ENCODE data around the gene ZNF652.
"Not testable (repeated sequence)": the region's sequence is repeated elsewhere in the genome, so short reads cannot be mapped to it uniquely, and the experiment has no call there.

The ZNF652 gene

GRCh38 chr17:49290690-49291359 is 71.2 kb downstream of the ZNF652 start:
- CTCF ChIA-PET: interaction anchor here (0.7 to 4.0 kb wide), 22 partner anchors 8 to 265 kb away, joined by 3 to 24 read pairs (median 4); no protein-coding TSS in a partner anchor

GRCh38 chr17:49288388-49288787 is 73.7 kb downstream of the ZNF652 start:
- H3K4me1 ChIP-seq (ENCODE audit: control extremely low read depth in 1 of 4, control insufficient read depth in 4 of 4, insufficient read depth in 4 of 4, low read length in 3 of 4): no peaks in the 10 kb centered on the region
- no peaks in the 10 kb centered on the region for H3K27me3 ChIP-seq (replicated peaks in 2 of 5; ENCODE audit: control insufficient read depth in 4 of 5, insufficient read depth in 5 of 5, low read length in 4 of 5)
- H3K27ac ChIP-seq (ENCODE audit: insufficient read depth in 1 of 2, low read depth in 1 of 2, low read length in 2 of 2, poor library complexity in 1 of 2, severe bottlenecking in 2 of 2): no peak overlapping the region
- ChIA-PET CTCF (no interaction called here), POLR2A (interaction anchor here (0.6 kb wide), 1 partner anchor 34 kb away, joined by 3 read pairs; no protein-coding TSS in a partner anchor)
- DNase-seq: no peak
- peaks cover 3 to 8% (median 5%) of the 10 kb centered on the region in 4 experiments for H3K36me3 ChIP-seq (ENCODE audit: control insufficient read depth in 4 of 4, insufficient read depth in 4 of 4, low read length in 3 of 4)
- no CpG with 5 or more reads among the region's 1 CpG for WGBS (ENCODE audit: insufficient coverage)
- no peaks in the 10 kb centered on the region for H3K9me3 ChIP-seq (ENCODE audit: control extremely low read depth in 1 of 5, control insufficient read depth in 4 of 5, insufficient read depth in 2 of 5, low read depth in 1 of 5, low read length in 4 of 5)
- H3K4me3 ChIP-seq (ENCODE audit: control insufficient read depth in 1 of 7, extremely low read depth in 1 of 7, insufficient read depth in 4 of 7, low read depth in 2 of 7, low read length in 6 of 7): no peak overlapping the region

More at GRCh38 chr17:49290690-49291359, 71.2 kb downstream of the ZNF652 start:
- 60% methylated on average over 1 of the region's 4 CpGs for WGBS (ENCODE audit: insufficient coverage)
- H3K27ac ChIP-seq (ENCODE audit: insufficient read depth in 1 of 2, low read depth in 1 of 2, low read length in 2 of 2, poor library complexity in 1 of 2, severe bottlenecking in 2 of 2): no peak overlapping the region
- POLR2A ChIA-PET: interaction anchor here (1.3 kb wide), 1 partner anchor 30 kb away, joined by 6 read pairs; no protein-coding TSS in a partner anchor
- H3K9me3 ChIP-seq (ENCODE audit: control extremely low read depth in 1 of 5, control insufficient read depth in 4 of 5, insufficient read depth in 2 of 5, low read depth in 1 of 5, low read length in 4 of 5): no peaks in the 10 kb centered on the region
- H3K27me3 ChIP-seq (replicated peaks in 2 of 5; ENCODE audit: control insufficient read depth in 4 of 5, insufficient read depth in 5 of 5, low read length in 4 of 5): no peaks in the 10 kb centered on the region
- no peaks in the 10 kb centered on the region for H3K4me1 ChIP-seq (ENCODE audit: control extremely low read depth in 1 of 4, control insufficient read depth in 4 of 4, insufficient read depth in 4 of 4, low read length in 3 of 4)
- H3K4me3 ChIP-seq (ENCODE audit: control insufficient read depth in 1 of 7, extremely low read depth in 1 of 7, insufficient read depth in 4 of 7, low read depth in 2 of 7, low read length in 6 of 7): no peak overlapping the region
- peak; percentile 28 to 56 (median 39) for DNase-seq
- peaks cover 3 to 8% (median 5%) of the 10 kb centered on the region in 4 experiments for H3K36me3 ChIP-seq (ENCODE audit: control insufficient read depth in 4 of 4, insufficient read depth in 4 of 4, low read length in 3 of 4)

GRCh38 chr17:49287481-49287880 is 74.6 kb downstream of the ZNF652 start:
- DNase-seq: no peak
- H3K27ac ChIP-seq (ENCODE audit: insufficient read depth in 1 of 2, low read depth in 1 of 2, low read length in 2 of 2, poor library complexity in 1 of 2, severe bottlenecking in 2 of 2): no peak overlapping the region
- H3K4me1 ChIP-seq (ENCODE audit: control extremely low read depth in 1 of 4, control insufficient read depth in 4 of 4, insufficient read depth in 4 of 4, low read length in 3 of 4): no peaks in the 10 kb centered on the region
- H3K36me3 ChIP-seq (ENCODE audit: control insufficient read depth in 4 of 4, insufficient read depth in 4 of 4, low read length in 3 of 4): peaks cover 3 to 8% (median 5%) of the 10 kb centered on the region in 4 experiments
- ChIA-PET POLR2A (no interaction called here), CTCF (no interaction called here)
- 97% methylated on average over 8 of the region's 11 CpGs for WGBS (ENCODE audit: insufficient coverage)
- no peaks in the 10 kb centered on the region for H3K27me3 ChIP-seq (replicated peaks in 2 of 5; ENCODE audit: control insufficient read depth in 4 of 5, insufficient read depth in 5 of 5, low read length in 4 of 5)
- no peaks in the 10 kb centered on the region for H3K9me3 ChIP-seq (ENCODE audit: control extremely low read depth in 1 of 5, control insufficient read depth in 4 of 5, insufficient read depth in 2 of 5, low read depth in 1 of 5, low read length in 4 of 5)
- no peak overlapping the region for H3K4me3 ChIP-seq (ENCODE audit: control insufficient read depth in 1 of 7, extremely low read depth in 1 of 7, insufficient read depth in 4 of 7, low read depth in 2 of 7, low read length in 6 of 7)

- WGBS (ENCODE audit: insufficient coverage): 89% methylated on average over 9 of the region's 24 CpGs
- not testable (repeated sequence) for DNase-seq; H3K27me3 ChIP-seq (replicated peaks in 2 of 5; ENCODE audit: control insufficient read depth in 4 of 5, insufficient read depth in 5 of 5, low read length in 4 of 5); H3K27ac ChIP-seq (ENCODE audit: insufficient read depth in 1 of 2, low read depth in 1 of 2, low read length in 2 of 2, poor library complexity in 1 of 2, severe bottlenecking in 2 of 2); H3K4me3 ChIP-seq (ENCODE audit: control insufficient read depth in 1 of 7, extremely low read depth in 1 of 7, insufficient read depth in 4 of 7, low read depth in 2 of 7, low read length in 6 of 7); H3K4me1 ChIP-seq (ENCODE audit: control extremely low read depth in 1 of 4, control insufficient read depth in 4 of 4, insufficient read depth in 4 of 4, low read length in 3 of 4); H3K36me3 ChIP-seq (ENCODE audit: control insufficient read depth in 4 of 4, insufficient read depth in 4 of 4, low read length in 3 of 4); H3K9me3 ChIP-seq (ENCODE audit: control extremely low read depth in 1 of 5, control insufficient read depth in 4 of 5, insufficient read depth in 2 of 5, low read depth in 1 of 5, low read length in 4 of 5)
- ChIA-PET POLR2A (interaction anchor here (0.5 kb wide), 1 partner anchor 34 kb away, joined by 5 read pairs; no protein-coding TSS in a partner anchor), CTCF (interaction anchor here (0.6 kb wide), 1 partner anchor 32 kb away, joined by 3 read pairs; no protein-coding TSS in a partner anchor)
Observed at GRCh38 chr17:49286261-49286973, 75.6 kb downstream of the ZNF652 start.

GRCh38 chr17:49285716-49286115 is 76.3 kb downstream of the ZNF652 start:
- no peaks in the 10 kb centered on the region for H3K9me3 ChIP-seq (ENCODE audit: control extremely low read depth in 1 of 5, control insufficient read depth in 4 of 5, insufficient read depth in 2 of 5, low read depth in 1 of 5, low read length in 4 of 5)
- no peaks in the 10 kb centered on the region for H3K27me3 ChIP-seq (replicated peaks in 2 of 5; ENCODE audit: control insufficient read depth in 4 of 5, insufficient read depth in 5 of 5, low read length in 4 of 5)
- POLR2A ChIA-PET: no interaction called here
- DNase-seq: no peak
- H3K4me3 ChIP-seq (ENCODE audit: control insufficient read depth in 1 of 7, extremely low read depth in 1 of 7, insufficient read depth in 4 of 7, low read depth in 2 of 7, low read length in 6 of 7): no peak overlapping the region
- 95% methylated on average over 5 of the region's 6 CpGs for WGBS (ENCODE audit: insufficient coverage)
- CTCF ChIA-PET: interaction anchor here (0.6 kb wide), 1 partner anchor 31 kb away, joined by 3 read pairs; no protein-coding TSS in a partner anchor
- no peaks in the 10 kb centered on the region for H3K4me1 ChIP-seq (ENCODE audit: control extremely low read depth in 1 of 4, control insufficient read depth in 4 of 4, insufficient read depth in 4 of 4, low read length in 3 of 4)
- H3K36me3 ChIP-seq (ENCODE audit: control insufficient read depth in 4 of 4, insufficient read depth in 4 of 4, low read length in 3 of 4): peaks cover 0 to 5% (median 0%) of the 10 kb centered on the region in 4 experiments
- no peak overlapping the region for H3K27ac ChIP-seq (ENCODE audit: insufficient read depth in 1 of 2, low read depth in 1 of 2, low read length in 2 of 2, poor library complexity in 1 of 2, severe bottlenecking in 2 of 2)

- WGBS (ENCODE audit: insufficient coverage): no CpG with 5 or more reads among the region's 4 CpGs
- POLR2A ChIA-PET: interaction anchor here (0.6 kb wide), 1 partner anchor 35 kb away, joined by 3 read pairs; no protein-coding TSS in a partner anchor
Observed at GRCh38 chr17:49280918-49281317, 81.1 kb downstream of the ZNF652 start.

GRCh38 chr17:49280061-49280460 is 82.0 kb downstream of the ZNF652 start:
- 98% methylated on average over 4 of the region's 5 CpGs for WGBS (ENCODE audit: insufficient coverage)
- H3K27me3 ChIP-seq (replicated peaks in 2 of 5; ENCODE audit: control insufficient read depth in 4 of 5, insufficient read depth in 5 of 5, low read length in 4 of 5): no peaks in the 10 kb centered on the region
- DNase-seq: no peak
- POLR2A ChIA-PET: no interaction called here
- H3K4me3 ChIP-seq (ENCODE audit: control insufficient read depth in 1 of 7, extremely low read depth in 1 of 7, insufficient read depth in 4 of 7, low read depth in 2 of 7, low read length in 6 of 7): no peak overlapping the region
- H3K9me3 ChIP-seq (ENCODE audit: control extremely low read depth in 1 of 5, control insufficient read depth in 4 of 5, insufficient read depth in 2 of 5, low read depth in 1 of 5, low read length in 4 of 5): no peaks in the 10 kb centered on the region
- CTCF ChIA-PET: interaction anchor here (1.0 kb wide), 1 partner anchor 17 kb away, joined by 3 read pairs; no protein-coding TSS in a partner anchor
- H3K4me1 ChIP-seq (ENCODE audit: control extremely low read depth in 1 of 4, control insufficient read depth in 4 of 4, insufficient read depth in 4 of 4, low read length in 3 of 4): no peaks in the 10 kb centered on the region
- no peak overlapping the region for H3K27ac ChIP-seq (ENCODE audit: insufficient read depth in 1 of 2, low read depth in 1 of 2, low read length in 2 of 2, poor library complexity in 1 of 2, severe bottlenecking in 2 of 2)
- no peaks in the 10 kb centered on the region for H3K36me3 ChIP-seq (ENCODE audit: control insufficient read depth in 4 of 4, insufficient read depth in 4 of 4, low read length in 3 of 4)

More at GRCh38 chr17:49280918-49281317, 81.1 kb downstream of the ZNF652 start:
- H3K9me3 ChIP-seq (ENCODE audit: control extremely low read depth in 1 of 5, control insufficient read depth in 4 of 5, insufficient read depth in 2 of 5, low read depth in 1 of 5, low read length in 4 of 5): no peaks in the 10 kb centered on the region
- H3K27ac ChIP-seq (ENCODE audit: insufficient read depth in 1 of 2, low read depth in 1 of 2, low read length in 2 of 2, poor library complexity in 1 of 2, severe bottlenecking in 2 of 2): no peak overlapping the region
- H3K4me1 ChIP-seq (ENCODE audit: control extremely low read depth in 1 of 4, control insufficient read depth in 4 of 4, insufficient read depth in 4 of 4, low read length in 3 of 4): no peaks in the 10 kb centered on the region
- no peak for DNase-seq
- CTCF ChIA-PET: interaction anchor here (1.0 kb wide), 2 partner anchors 10 to 18 kb away, joined by 3 to 4 read pairs; no protein-coding TSS in a partner anchor
- no peaks in the 10 kb centered on the region for H3K36me3 ChIP-seq (ENCODE audit: control insufficient read depth in 4 of 4, insufficient read depth in 4 of 4, low read length in 3 of 4)
- H3K4me3 ChIP-seq (ENCODE audit: control insufficient read depth in 1 of 7, extremely low read depth in 1 of 7, insufficient read depth in 4 of 7, low read depth in 2 of 7, low read length in 6 of 7): no peak overlapping the region
- H3K27me3 ChIP-seq (replicated peaks in 2 of 5; ENCODE audit: control insufficient read depth in 4 of 5, insufficient read depth in 5 of 5, low read length in 4 of 5): no peaks in the 10 kb centered on the region
